WTC11 (cell line): Measurements from ENCODE around the gene TMEM207. TPM values are rescaled to one million over a fixed set of nuclear protein-coding genes. Genes with fewer than 3 reads are reported as not detected.
A peak's percentile ranks its signal among the peaks of the same experiment; 100 is the strongest.

Experiments used
- ATAC-seq: fragments of 200-7000 bp; cut with Tn5 transposase; 2 replicates; pipeline ENCODE4 v1.10.0; 2021; ENCODE audit warnings: mild to moderate bottlenecking, moderate library complexity
- CTCF ChIA-PET: fragments of 300-600 bp; sonication (Branson Sonifier 250); formaldehyde crosslinking; loops from one replicate; lab custom pipeline; 2021; ENCODE audit warnings: antibody characterized with exemption; lab: Charles Lee
- POLR2A ChIA-PET: fragments of 350-600 bp; sonication (Branson Sonifier 250); formaldehyde crosslinking; loops from one replicate; lab custom pipeline; 2021; ENCODE audit warnings: antibody characterized with exemption; lab: Charles Lee
- DNase-seq: peaks from one replicate; pipeline ENCODE4 v3.0.0; 2021; ENCODE audit warnings: low spot score
- H3K27ac Mint-ChIP-seq: 2 replicates; pipeline ENCODE4 v1.8.0; 2021; ENCODE audit warnings: mixed read lengths
- H3K27me3 Mint-ChIP-seq: 2 replicates; pipeline ENCODE4 v1.8.0; 2021; ENCODE audit warnings: low read depth, mild to moderate bottlenecking, moderate library complexity, mixed read lengths
- H3K36me3 Mint-ChIP-seq: 2 replicates; pipeline ENCODE4 v1.8.0; 2021; ENCODE audit warnings: mixed read lengths
- H3K4me1 Mint-ChIP-seq: 2 replicates; pipeline ENCODE4 v1.8.0; 2022; ENCODE audit warnings: mixed read lengths
- H3K4me3 Mint-ChIP-seq: 2 replicates; pipeline ENCODE4 v1.8.0; 2021; ENCODE audit warnings: mild to moderate bottlenecking, moderate library complexity, mixed read lengths
- H3K9me3 Mint-ChIP-seq: 2 replicates; pipeline ENCODE4 v1.8.0; 2021; ENCODE audit warnings: mixed read lengths
- ARID4B ChIP-seq: sonication (generic); formaldehyde crosslinking; IDR thresholded peaks from 2 replicates; pipeline ENCODE4 v1.8.0; 2023; ENCODE audit warnings: missing genetic modification reagents, mild to moderate bottlenecking, borderline replicate concordance
- ETV6 ChIP-seq: sonication (generic); formaldehyde crosslinking; IDR thresholded peaks from 2 replicates; pipeline ENCODE4 v1.8.1; 2022; ENCODE audit warnings: mild to moderate bottlenecking, missing genetic modification reagents
- FOXP4 ChIP-seq: sonication (generic); formaldehyde crosslinking; IDR thresholded peaks from 2 replicates; pipeline ENCODE4 v1.8.0; 2022; ENCODE audit warnings: mild to moderate bottlenecking, missing genetic modification reagents
- GABPB1 ChIP-seq: sonication (generic); formaldehyde crosslinking; IDR thresholded peaks from 2 replicates; pipeline ENCODE4 v1.8.1; 2023; ENCODE audit warnings: mild to moderate bottlenecking, missing genetic modification reagents
- HMGA2 ChIP-seq: fragments of 250-450 bp; sonication (Bioruptor Pico); IDR thresholded peaks from 2 replicates; pipeline ENCODE4 v1.4.0; 2021; ENCODE audit warnings: mild to moderate bottlenecking, moderate library complexity
- IRF1 ChIP-seq: sonication (generic); formaldehyde crosslinking; IDR thresholded peaks from 2 replicates; pipeline ENCODE4 v1.8.0; 2023; ENCODE audit warnings: missing genetic modification reagents
- JUN ChIP-seq: sonication (generic); formaldehyde crosslinking; IDR thresholded peaks from 2 replicates; pipeline ENCODE4 v1.8.0; 2023; ENCODE audit warnings: mild to moderate bottlenecking, missing genetic modification reagents
- KAT7 ChIP-seq: sonication (generic); formaldehyde crosslinking; IDR thresholded peaks from 2 replicates; pipeline ENCODE4 v1.8.1; 2023; ENCODE audit warnings: missing genetic modification reagents, mild to moderate bottlenecking, borderline replicate concordance
- NFATC4 ChIP-seq: fragments of 250-450 bp; sonication (Bioruptor Pico); IDR thresholded peaks from 2 replicates; pipeline ENCODE4 v1.9.0; 2021; ENCODE audit warnings: mild to moderate bottlenecking
- NFE2L1 ChIP-seq: sonication (generic); formaldehyde crosslinking; IDR thresholded peaks from 2 replicates; pipeline ENCODE4 v1.8.1; 2023; ENCODE audit warnings: missing genetic modification reagents
- OVOL2 ChIP-seq: fragments of 250-450 bp; sonication (Bioruptor Pico); IDR thresholded peaks from 2 replicates; pipeline ENCODE4 v1.9.0; 2021; ENCODE audit warnings: mild to moderate bottlenecking, borderline replicate concordance
- PREB ChIP-seq: sonication (generic); formaldehyde crosslinking; IDR thresholded peaks from 2 replicates; pipeline ENCODE4 v1.8.1; 2022; ENCODE audit warnings: mild to moderate bottlenecking, missing genetic modification reagents, moderate library complexity, borderline replicate concordance
- PRRX2 ChIP-seq: fragments of 250-450 bp; sonication (Bioruptor Pico); IDR thresholded peaks from 2 replicates; pipeline ENCODE4 v1.8.0; 2021; ENCODE audit warnings: mild to moderate bottlenecking
- TCF7 ChIP-seq: sonication (generic); formaldehyde crosslinking; IDR thresholded peaks from 2 replicates; pipeline ENCODE4 v1.8.0; 2022; ENCODE audit warnings: mild to moderate bottlenecking, low read depth, missing genetic modification reagents, moderate library complexity
- ZBTB21 ChIP-seq: sonication (generic); formaldehyde crosslinking; IDR thresholded peaks from 2 replicates; pipeline ENCODE4 v1.8.1; 2023; ENCODE audit warnings: mild to moderate bottlenecking, missing genetic modification reagents, borderline replicate concordance
- ZNF396 ChIP-seq: fragments of 250-450 bp; sonication (Bioruptor Pico); IDR thresholded peaks from 2 replicates; pipeline ENCODE4 v1.8.0; 2021; ENCODE audit warnings: mild to moderate bottlenecking, moderate library complexity, borderline replicate concordance
- ZNF416 ChIP-seq: fragments of 250-450 bp; sonication (Bioruptor Pico); IDR thresholded peaks from 2 replicates; pipeline ENCODE4 v1.9.0; 2021; ENCODE audit warnings: mild to moderate bottlenecking, inconsistent platforms
- ZNF532 ChIP-seq: fragments of 250-450 bp; sonication (Bioruptor Pico); IDR thresholded peaks from 2 replicates; pipeline ENCODE4 v1.9.0; 2021; ENCODE audit warnings: mild to moderate bottlenecking, borderline replicate concordance
- ZNF671 ChIP-seq: fragments of 250-450 bp; sonication (Bioruptor Pico); IDR thresholded peaks from 2 replicates; pipeline ENCODE4 v1.8.0; 2021; ENCODE audit warnings: mild to moderate bottlenecking
- total RNA-seq: library from RNA; stranded (reverse); gene quantifications from 3 replicates; pipeline ENCODE4 v1.2.3, GENCODE V29; 2021

TMEM207 gene
- total RNA-seq, 1 experiment from 2014 or later: not detected

GRCh38 chr3:190424478-190425439 lies 24.9 kb downstream of the TMEM207 start (continued):
- TF ChIP-seq ARID4B (CRISPR knock-in tag) (no peak), NFATC4 (CRISPR knock-in tag) (0 out of 2 replicates have a peak, but pooled peaks have one; percentile 25), PRRX2 (peak; percentile 82), GABPB1 (CRISPR knock-in tag) (no peak)

GRCh38 chr3:190424108-190424477 lies 25.6 kb downstream of the TMEM207 start:
- ATAC-seq (no peak; the same call in 1 of the 2 replicates), DNase-seq (no peak)
- TF ChIP-seq KAT7 (CRISPR knock-in tag): no peak
- TF ChIP-seq PREB (CRISPR knock-in tag): no peak
- TF ChIP-seq PRRX2: no peak
- Mint-ChIP-seq H3K4me3 (no peak overlapping the region), H3K36me3 (no peaks in the 10 kb centered on the region), H3K4me1 (no peaks in the 10 kb centered on the region), H3K27me3 (no peaks in the 10 kb centered on the region), H3K27ac (no peak overlapping the region), H3K9me3 (no peaks in the 10 kb centered on the region)
- ChIA-PET CTCF (interaction anchor here (0.5 to 2.9 kb wide), 11 partner anchors 9 to 475 kb away, joined by 3 to 17 read pairs (median 4); partner anchors contain the start of gene CLDN1), POLR2A (interaction anchor here (1.0 kb wide), 1 partner anchor 102 kb away, joined by 4 read pairs; the partner anchor contains the start of gene CLDN1)

GRCh38 chr3:190414297-190414696 lies 35.4 kb downstream of the TMEM207 start:
- ChIA-PET POLR2A (no interaction called here), CTCF (interaction anchor here (0.9 to 1.6 kb wide), 3 partner anchors 10 to 453 kb away, joined by 3 to 4 read pairs (median 4); no protein-coding TSS in a partner anchor)
- H3K4me1 Mint-ChIP-seq: no peaks in the 10 kb centered on the region
- H3K27me3 Mint-ChIP-seq: no peaks in the 10 kb centered on the region
- no peaks in the 10 kb centered on the region for H3K36me3 Mint-ChIP-seq
- ATAC-seq (no peak), DNase-seq (no peak)
- no peak overlapping the region for H3K27ac Mint-ChIP-seq
- peaks cover 28% of the 10 kb centered on the region for H3K9me3 Mint-ChIP-seq
- no peak overlapping the region for H3K4me3 Mint-ChIP-seq
- no peak for TF ChIP-seq ZNF396
- no peak for TF ChIP-seq NFE2L1 (CRISPR knock-in tag)
- no peak for TF ChIP-seq ZNF532 (CRISPR knock-in tag)
- TF ChIP-seq IRF1: no peak
- no peak for TF ChIP-seq JUN (CRISPR knock-in tag)
- TF ChIP-seq HMGA2 (CRISPR knock-in tag): no peak
- no peak for TF ChIP-seq TCF7
- TF ChIP-seq ZBTB21 (CRISPR knock-in tag): no peak
- no peak for TF ChIP-seq ETV6 (CRISPR knock-in tag)
- no peak for TF ChIP-seq ZNF671 (CRISPR knock-in tag)
- TF ChIP-seq ZNF416: no peak
- no peak for TF ChIP-seq FOXP4 (CRISPR knock-in tag)
- no peak for TF ChIP-seq OVOL2 (CRISPR knock-in tag)
